IPS-NIHi11 (cell line): ENCODE measurements around the gene ARAP2.
"Not testable (repeated sequence)": the region's sequence is repeated elsewhere in the genome, so short reads cannot be mapped to it uniquely, and the experiment has no call there.

Experiments used
- DNase-seq: peaks from one replicate; pipeline ENCODE4 v3.0.0; 2012; ENCODE audit warnings: mixed read lengths, low spot score

ARAP2 gene

GRCh38 chr4:36182315-36182714, 62.0 kb downstream of the ARAP2 start:
- DNase-seq, result not testable (repeated sequence)

- DNase-seq, result no peak
Measured at GRCh38 chr4:36180206-36180605, 64.1 kb downstream of the ARAP2 start.

DNA sequence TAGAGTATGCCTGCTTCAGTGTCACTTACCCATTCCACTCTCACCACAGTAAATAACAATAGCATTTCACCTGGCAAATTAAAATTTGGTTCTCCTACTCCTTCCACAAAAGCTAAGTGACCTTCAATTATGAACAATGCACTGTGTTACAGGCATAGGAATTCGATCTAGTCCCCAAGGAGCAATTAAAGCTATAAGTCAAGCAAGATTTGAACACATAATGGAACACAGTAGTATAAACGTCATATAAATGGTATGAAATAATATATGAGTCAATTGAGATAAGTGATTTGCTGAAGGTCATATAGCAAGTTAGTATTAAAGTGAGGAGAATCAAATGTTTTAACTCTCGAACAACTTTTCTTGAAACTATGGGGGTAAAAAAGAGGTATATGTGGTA, 65.8 kb downstream of the ARAP2 start:
- DNase-seq, result no peak

DNA sequence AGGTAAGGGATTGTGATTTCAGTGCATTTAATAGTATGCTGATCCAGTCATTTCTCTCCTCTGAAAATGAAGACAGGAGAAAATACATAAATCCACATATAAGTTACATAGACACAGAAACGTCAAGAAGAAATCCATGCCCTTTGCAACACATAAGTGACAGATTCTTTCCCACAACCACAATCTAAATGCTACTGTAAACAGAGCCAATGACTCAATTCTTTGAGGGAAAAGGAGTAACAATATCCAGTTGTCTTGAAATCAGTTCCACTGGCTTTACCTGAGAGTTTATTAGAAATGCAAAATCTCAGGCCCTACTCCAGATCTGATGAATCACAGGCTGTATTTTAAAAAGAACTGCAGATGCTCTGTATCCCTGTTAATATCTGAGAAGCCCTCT, 66.4 kb downstream of the ARAP2 start:
- no peak for DNase-seq

GRCh38 chr4:36174570-36174969, 69.7 kb downstream of the ARAP2 start:
- no peak for DNase-seq

GRCh38 chr4:36173905-36174304, 70.4 kb downstream of the ARAP2 start:
- no peak for DNase-seq

- DNase-seq, result no peak
Measured at GRCh38 chr4:36172656-36173055, 71.7 kb downstream of the ARAP2 start.

GRCh38 chr4:36168127-36168878, 76.0 kb downstream of the ARAP2 start:
- no peak for DNase-seq

DNA sequence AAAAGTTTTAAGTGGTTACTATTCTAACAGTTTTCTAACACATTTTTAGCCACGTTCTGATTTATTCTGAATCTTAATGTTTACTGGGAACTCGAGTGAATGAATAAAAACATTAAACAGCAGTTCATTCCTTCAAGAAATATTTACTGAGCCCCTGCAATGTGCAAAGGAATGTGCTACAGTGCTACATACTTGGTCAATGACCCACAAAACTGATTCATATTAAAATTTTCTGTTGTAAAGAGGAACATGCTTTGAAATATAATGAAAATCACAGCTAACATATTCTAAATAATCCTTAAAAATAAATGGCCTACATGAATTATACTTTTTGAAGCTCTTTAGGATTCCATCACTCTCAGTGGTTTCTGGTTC, 78.7 kb downstream of the ARAP2 start:
- no peak for DNase-seq

- DNase-seq, result no peak
Measured at GRCh38 chr4:36164900-36165630, 79.2 kb downstream of the ARAP2 start.

- DNase-seq, result no peak
Measured at GRCh38 chr4:36163198-36163597, 81.1 kb downstream of the ARAP2 start.

DNA sequence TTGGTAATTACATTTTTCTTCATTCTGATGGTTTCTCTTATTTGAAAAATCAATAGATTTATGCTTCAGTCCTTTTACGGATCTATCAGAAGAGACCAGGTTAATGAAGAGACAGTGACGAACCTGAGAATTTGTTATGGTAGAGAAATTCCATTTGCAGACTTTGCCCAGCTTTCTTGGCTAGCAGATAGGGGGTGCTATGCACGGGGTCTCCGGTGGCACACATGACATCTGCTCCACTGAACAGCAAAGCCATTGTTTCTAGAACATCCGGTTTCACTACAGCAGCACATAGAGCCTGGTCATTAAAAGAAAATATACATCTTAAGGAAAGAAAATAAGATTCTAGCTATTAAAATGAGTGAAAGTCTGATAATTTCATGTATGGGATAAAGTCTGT, 85.1 kb downstream of the ARAP2 start:
- peak; percentile 19 for DNase-seq

DNA sequence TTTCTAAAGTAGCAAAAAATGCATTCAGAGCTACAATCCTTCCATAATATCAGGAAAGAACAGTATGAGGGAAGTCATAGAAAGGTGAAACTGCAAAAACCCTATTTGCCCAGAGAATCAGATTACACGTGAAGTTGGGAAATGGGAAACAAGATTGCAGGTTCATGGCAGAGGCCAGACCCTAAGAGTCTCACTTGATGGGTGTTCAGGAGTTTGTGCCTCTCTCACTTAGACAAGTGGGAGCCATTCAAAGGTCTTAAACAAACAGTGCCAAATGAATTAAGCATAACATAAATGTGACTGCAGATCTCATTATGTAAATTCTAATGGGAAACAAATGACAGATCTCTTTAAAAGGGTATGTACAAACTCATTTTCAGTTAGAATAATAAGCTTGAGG, 91.6 kb downstream of the ARAP2 start:
- DNase-seq, result no peak

DNA sequence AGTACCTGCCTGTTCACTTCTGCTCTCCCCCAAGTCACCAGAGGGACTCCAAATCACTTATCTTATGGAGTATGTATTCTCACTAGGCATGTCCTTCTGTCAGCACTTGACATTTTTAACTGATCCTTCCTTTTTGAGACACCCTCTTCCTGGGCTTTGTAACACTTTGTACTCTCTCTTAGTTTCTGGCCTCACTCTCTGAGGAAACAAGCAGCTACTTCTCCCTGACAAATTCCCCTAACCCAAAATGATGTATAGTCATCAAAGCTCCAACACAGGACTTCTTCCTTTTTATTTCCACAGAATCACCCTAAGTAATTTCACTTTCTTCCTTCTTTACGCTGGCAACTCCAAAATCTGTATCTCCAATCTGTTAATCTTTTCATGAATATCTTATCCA, 101.8 kb downstream of the ARAP2 start:
- no peak for DNase-seq

- no peak for DNase-seq
Measured at GRCh38 chr4:36141186-36141585, 103.1 kb downstream of the ARAP2 start.

- DNase-seq, result no peak
Measured at GRCh38 chr4:36140421-36140820, 103.9 kb downstream of the ARAP2 start.

- no peak for DNase-seq
Measured at GRCh38 chr4:36138220-36138619, 106.1 kb downstream of the ARAP2 start.

- no peak for DNase-seq
Measured at GRCh38 chr4:36137336-36137735, 107.0 kb downstream of the ARAP2 start.

GRCh38 chr4:36133658-36134057, 110.7 kb downstream of the ARAP2 start:
- no peak for DNase-seq

DNA sequence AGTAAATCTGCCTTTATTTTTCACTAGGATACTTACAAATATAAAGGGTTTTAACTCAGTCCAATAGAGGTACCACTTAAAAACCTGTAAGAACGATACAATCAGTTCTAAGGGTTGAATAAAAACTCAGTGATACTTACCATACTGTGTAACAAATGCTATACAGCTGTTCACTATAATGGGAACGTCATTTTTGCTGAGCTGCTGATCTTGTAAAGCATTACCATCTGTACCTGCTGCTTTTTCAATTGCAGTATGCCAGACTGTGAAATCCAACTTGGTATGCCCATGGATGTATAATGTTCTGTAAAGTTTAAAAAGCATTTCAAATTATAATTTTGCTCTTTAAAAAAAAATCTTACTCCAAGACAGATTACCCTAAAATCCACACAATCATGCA, 111.2 kb downstream of the ARAP2 start:
- DNase-seq, result no peak

DNA sequence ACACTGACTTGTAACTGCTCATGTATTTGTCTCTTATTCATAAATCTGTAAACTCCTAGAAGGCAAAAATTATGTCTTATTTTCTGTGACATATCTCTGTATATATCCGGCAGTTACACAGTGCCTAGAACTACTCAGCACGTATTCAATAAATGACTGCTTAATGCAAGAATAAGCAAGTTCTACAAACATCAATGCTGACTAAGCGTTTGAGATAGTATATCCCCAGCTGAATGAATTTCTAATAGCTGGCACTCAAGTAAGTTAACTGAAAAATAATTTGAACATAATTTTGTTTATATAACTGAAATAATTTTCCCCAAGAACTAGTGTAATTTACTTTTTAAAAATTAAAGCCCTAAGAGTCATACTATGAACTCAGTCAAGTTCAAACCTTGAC, 113.7 kb downstream of the ARAP2 start:
- no peak for DNase-seq

DNA sequence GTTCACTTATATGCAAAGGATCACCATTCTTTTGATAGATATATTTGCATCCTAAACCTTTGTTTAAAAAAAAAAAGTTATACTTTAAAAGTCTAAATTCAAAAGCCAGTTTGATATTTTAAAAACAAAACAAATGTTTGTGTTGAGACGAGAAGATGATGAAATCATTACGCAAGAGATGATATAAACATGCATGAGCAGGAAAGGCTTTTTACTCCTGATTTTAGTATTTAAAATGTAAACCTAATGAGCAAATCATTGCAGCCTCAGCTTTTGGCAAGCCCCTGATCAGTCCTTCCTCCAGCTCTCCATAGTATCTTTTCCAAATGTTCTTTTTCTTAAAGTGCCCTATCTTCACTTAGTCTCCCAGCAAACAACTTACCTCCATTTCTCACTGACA, 115.6 kb downstream of the ARAP2 start:
- no peak for DNase-seq

DNA sequence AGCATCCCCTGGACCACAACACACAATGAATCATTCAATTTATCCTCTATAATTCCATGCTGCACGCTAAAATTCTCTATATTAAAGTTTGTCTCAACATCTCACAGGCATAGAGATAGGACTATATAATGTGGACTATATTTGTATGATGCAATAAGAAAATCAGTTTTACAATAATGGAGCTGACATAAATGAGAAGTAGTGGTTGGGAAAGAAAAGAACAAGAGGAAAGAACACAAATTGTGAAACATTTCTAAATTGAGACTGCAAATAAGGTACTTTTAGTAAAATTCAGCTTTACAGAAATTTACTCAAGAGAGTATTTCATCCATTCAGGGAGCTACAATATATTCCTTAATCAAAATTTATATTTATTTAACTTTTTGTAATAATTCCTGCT, 120.4 kb downstream of the ARAP2 start:
- no peak for DNase-seq

DNA sequence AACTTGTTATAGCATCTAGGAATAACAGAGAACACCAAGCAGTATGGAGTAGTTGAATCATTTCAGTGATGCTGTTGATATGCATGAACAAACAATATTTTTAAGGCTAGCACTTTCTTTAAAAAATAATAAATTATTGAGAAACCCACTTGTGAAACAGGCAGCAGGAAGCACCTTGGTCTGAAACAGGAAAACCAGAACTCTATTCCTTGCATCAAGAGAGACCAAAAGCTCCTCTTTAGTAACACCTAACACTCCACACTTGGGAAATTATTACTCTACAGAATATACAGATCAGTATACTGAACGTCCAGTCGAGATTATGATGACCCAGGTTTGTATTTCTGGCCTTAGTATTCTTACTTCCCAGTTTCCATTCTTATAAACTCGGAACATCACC, 129.0 kb downstream of the ARAP2 start:
- DNase-seq, result no peak
